GM23338 (cell line): Measurements from ENCODE around the gene NCKAP1. TPM values are rescaled to one million over a fixed set of nuclear protein-coding genes. Genes with fewer than 3 reads are reported as not detected.
A peak's percentile ranks its signal among the peaks of the same experiment; 100 is the strongest.

Experiments used
- ATAC-seq: fragments of 200-7000 bp; cut with Tn5 transposase; 3 replicates; pipeline ENCODE4 v1.9.1; 2020
- DNase-seq: peaks from one replicate; pipeline ENCODE4 v3.0.0-alpha.2; 2015; ENCODE audit warnings: low spot score
- H2AFZ ChIP-seq: fragments of 200-600 bp; sonication (generic); 2 replicates; pipeline ENCODE4 v1.8.0; 2016; ENCODE audit warnings: antibody characterized with exemption, mild to moderate bottlenecking, moderate library complexity
- H3F3A ChIP-seq: fragments of 200-600 bp; sonication (generic); replicated peaks from 2 replicates; pipeline ENCODE4 v1.8.0; 2017; ENCODE audit warnings: antibody characterized with exemption, mixed run types, low read depth
- H3K27ac ChIP-seq: fragments of 200-600 bp; sonication (generic); 2 replicates; pipeline ENCODE4 v1.6.1; 2016; ENCODE audit warnings: low read depth
- H3K27me3 ChIP-seq: fragments of 200-600 bp; sonication (generic); 2 replicates; pipeline ENCODE4 v1.8.0; 2016; ENCODE audit warnings: mild to moderate bottlenecking, mixed run types, moderate library complexity; ENCODE audit not compliant: insufficient read depth
- H3K36me3 ChIP-seq: fragments of 200-600 bp; sonication (generic); 2 replicates; pipeline ENCODE4 v1.8.0; 2016; ENCODE audit warnings: mild to moderate bottlenecking; ENCODE audit not compliant: insufficient read depth
- H3K4me1 ChIP-seq: fragments of 200-600 bp; sonication (generic); 2 replicates; pipeline ENCODE4 v1.8.0; 2016; ENCODE audit warnings: mild to moderate bottlenecking, moderate library complexity; ENCODE audit not compliant: insufficient read depth
- H3K4me2 ChIP-seq: fragments of 200-600 bp; sonication (generic); 2 replicates; pipeline ENCODE4 v1.7.1; 2017; ENCODE audit warnings: mixed run types
- H3K4me3 ChIP-seq: fragments of 200-600 bp; sonication (generic); 2 replicates; pipeline ENCODE4 v1.6.1; 2016; ENCODE audit warnings: mixed run types
- H3K79me2 ChIP-seq: fragments of 200-600 bp; sonication (generic); replicated peaks from 2 replicates; pipeline ENCODE4 v1.8.0; 2017; ENCODE audit warnings: mild to moderate bottlenecking; ENCODE audit not compliant: insufficient read depth
- H3K9me2 ChIP-seq: fragments of 200-600 bp; sonication (generic); 2 replicates; pipeline ENCODE4 v1.8.0; 2017; ENCODE audit not compliant: insufficient read depth
- H4K20me1 ChIP-seq: fragments of 200-600 bp; sonication (generic); replicated peaks from 2 replicates; pipeline ENCODE4 v1.8.0; 2017; ENCODE audit warnings: mild to moderate bottlenecking; ENCODE audit not compliant: insufficient read depth
- H3K27ac Mint-ChIP-seq: 2 replicates; pipeline ENCODE4 v1.8.0; 2020; ENCODE audit warnings: inconsistent platforms, mild to moderate bottlenecking, moderate library complexity, mixed read lengths
- H3K27me3 Mint-ChIP-seq: 3 replicates; pipeline ENCODE4 v1.8.0; 2022; ENCODE audit warnings: low read depth, mild to moderate bottlenecking, moderate library complexity, mixed read lengths, inconsistent platforms; ENCODE audit not compliant: insufficient read depth, poor library complexity
- H3K36me3 Mint-ChIP-seq: 3 replicates; pipeline ENCODE4 v1.8.0; 2021; ENCODE audit warnings: low read depth, mild to moderate bottlenecking, inconsistent platforms, moderate library complexity, mixed read lengths
- H3K4me1 Mint-ChIP-seq: 3 replicates; pipeline ENCODE4 v1.8.0; 2020; ENCODE audit warnings: mild to moderate bottlenecking, inconsistent platforms, mixed read lengths
- H3K4me3 Mint-ChIP-seq: 3 replicates; pipeline ENCODE4 v1.8.0; 2021; ENCODE audit warnings: moderate library complexity, mild to moderate bottlenecking, inconsistent platforms, mixed read lengths
- H3K9me3 Mint-ChIP-seq: 3 replicates; pipeline ENCODE4 v1.8.0; 2020; ENCODE audit warnings: moderate library complexity, mild to moderate bottlenecking, inconsistent platforms, mixed read lengths
- CTCF ChIP-seq, 2 experiments: fragments of 200-600 bp in 1 of 2; sonication (generic) in 1 of 2; conservative IDR thresholded peaks; 2 replicates each; pipeline versions ENCODE4 v1.5.1 to v1.6.1; 2016 to 2017; ENCODE audit warnings: antibody characterized with exemption in 2 of 2, low read depth in 2 of 2, mild to moderate bottlenecking in 2 of 2, moderate library complexity in 1 of 2
- EZH2 ChIP-seq: fragments of 200-600 bp; sonication (generic); IDR thresholded peaks from one replicate; pipeline ENCODE4 v1.8.0; 2017; ENCODE audit warnings: antibody characterized with exemption, mild to moderate bottlenecking, low read depth; ENCODE audit not compliant: unreplicated experiment
- EZH2phosphoT487 ChIP-seq: fragments of 200-600 bp; sonication (generic); IDR thresholded peaks from one replicate; pipeline ENCODE4 v1.8.1; 2018; ENCODE audit warnings: antibody characterized with exemption; ENCODE audit not compliant: unreplicated experiment
- POLR2AphosphoS5 ChIP-seq: IDR thresholded peaks from 2 replicates; pipeline ENCODE4 v1.6.1; 2016; ENCODE audit warnings: antibody characterized with exemption, low read depth
- REST ChIP-seq: IDR thresholded peaks from one replicate; pipeline ENCODE4 v1.6.1; 2018; ENCODE audit warnings: antibody characterized with exemption; ENCODE audit not compliant: unreplicated experiment
- ZNF114 ChIP-seq: fragments of 250-450 bp; sonication (Bioruptor Pico); IDR thresholded peaks from 2 replicates; pipeline ENCODE4 v1.5.0; 2020; ENCODE audit warnings: mild to moderate bottlenecking, moderate library complexity
- ZNF331 ChIP-seq: fragments of 250-450 bp; sonication (Bioruptor Pico); IDR thresholded peaks from 2 replicates; pipeline ENCODE4 v1.5.0; 2020; ENCODE audit warnings: low read depth, mild to moderate bottlenecking, moderate library complexity
- polyA plus RNA-seq: library from polyadenylated mRNA; unstranded; fragments of >200 nt; fragmentation: Nextera tagmentation; extraction: Ambion mirVana; gene quantifications from 2 replicates; pipeline ENCODE4 v1.2.1, GENCODE V29; 2016
- total RNA-seq: library from RNA; depleted of rRNA; stranded (reverse); fragments of >200 nt; shearing (Covaris generic); gene quantifications from 2 replicates; pipeline ENCODE4 v1.2.3, GENCODE V29; 2014

The NCKAP1 gene
- total and polyA plus RNA-seq, 2 experiments from 2014 or later, result 53.8 to 157 TPM

GRCh38 chr2:183014005-183014404, 24.3 kb downstream of the NCKAP1 start (continued):
- no peak for TF ChIP-seq EZH2phosphoT487
- TF ChIP-seq ZNF114 (CRISPR knock-in tag), result no peak
- TF ChIP-seq POLR2AphosphoS5, result no peak
- no peak for TF ChIP-seq REST
- no peak for TF ChIP-seq EZH2
- no peak for TF ChIP-seq CTCF (conservative IDR thresholded peaks at IDR 0.05; ENCODE audit: low read depth in 2 of 2)

GRCh38 chr2:183011743-183012142, 26.5 kb downstream of the NCKAP1 start:
- TF ChIP-seq EZH2, result no peak

GRCh38 chr2:183010112-183010511, 28.1 kb downstream of the NCKAP1 start:
- Mint-ChIP-seq H3K27ac (peak overlapping the region; percentile 76), H3K4me1 (peaks cover 58% of the 10 kb centered on the region), H3K4me3 (peak overlapping the region; percentile 28), H3K9me3 (no peaks in the 10 kb centered on the region; the same call in 2 of the 3 replicates), H3K36me3 (no peaks in the 10 kb centered on the region), H3K27me3 (no peaks in the 10 kb centered on the region)
- H3K9me2 ChIP-seq, result no peaks in the 10 kb centered on the region
- TF ChIP-seq ZNF331 (CRISPR knock-in tag), result peak; percentile 65
- no peak for TF ChIP-seq CTCF (conservative IDR thresholded peaks at IDR 0.05; ENCODE audit: low read depth in 2 of 2)
- peaks cover 53% of the 10 kb centered on the region for H4K20me1 ChIP-seq
- H3F3A ChIP-seq, result no peaks in the 10 kb centered on the region
- no peak overlapping the region for H3K4me3 ChIP-seq
- DNase-seq (peak; percentile 86), ATAC-seq (peak; percentile 95)
- H3K27me3 ChIP-seq, result no peaks in the 10 kb centered on the region
- no peak overlapping the region for H2AFZ ChIP-seq
- H3K4me2 ChIP-seq, result peak overlapping the region; percentile 31
- H3K27ac ChIP-seq, result peak overlapping the region; percentile 9; the same call in 1 of the 2 replicates
- 0 out of 2 replicates have a peak, but pooled peaks cover 2% of the 10 kb centered on the region for H3K36me3 ChIP-seq
- H3K79me2 ChIP-seq, result peaks cover 98% of the 10 kb centered on the region
- peaks cover 43% of the 10 kb centered on the region for H3K4me1 ChIP-seq

More at GRCh38 chr2:183011743-183012142, 26.5 kb downstream of the NCKAP1 start:
- peaks cover 62% of the 10 kb centered on the region for H3K4me1 Mint-ChIP-seq
- no peak overlapping the region for H3K27ac ChIP-seq
- H3K36me3 Mint-ChIP-seq, result peaks cover 5% of the 10 kb centered on the region
- no peaks in the 10 kb centered on the region for H3K27me3 ChIP-seq
- no peak overlapping the region for H3K4me3 Mint-ChIP-seq
- ATAC-seq (no peak), DNase-seq (no peak)
- peaks cover 59% of the 10 kb centered on the region for H4K20me1 ChIP-seq
- H3K9me3 Mint-ChIP-seq, result peaks cover 4% of the 10 kb centered on the region; the same call in 2 of the 3 replicates
- H2AFZ ChIP-seq, result no peak overlapping the region
- H3K27ac Mint-ChIP-seq, result no peak overlapping the region
- H3K4me2 ChIP-seq, result no peak overlapping the region
- H3K4me1 ChIP-seq, result peaks cover 59% of the 10 kb centered on the region
- no peaks in the 10 kb centered on the region for H3K27me3 Mint-ChIP-seq
- 0 out of 2 replicates have a peak, but pooled peaks cover 3% of the 10 kb centered on the region for H3K36me3 ChIP-seq
- no peaks in the 10 kb centered on the region for H3K9me2 ChIP-seq
- no peak overlapping the region for H3K4me3 ChIP-seq
- no peaks in the 10 kb centered on the region for H3F3A ChIP-seq
- H3K79me2 ChIP-seq, result peaks cover 98% of the 10 kb centered on the region
